IMR-90 (cell line): ENCODE data around the gene CDC25B. TPM values are rescaled to one million over a fixed set of nuclear protein-coding genes. Genes with fewer than 3 reads are reported as not detected.

ENCODE experiments used
- ATAC-seq: fragments of 200-7000 bp; cut with Tn5 transposase; 2 replicates; pipeline ENCODE4 v1.9.1; 2020; ENCODE audit warnings: low read depth, mild to moderate bottlenecking, moderate library complexity
- BruUV-seq: library from RNA; stranded (reverse); fragments of 400-500 nt; replicated peaks from 2 replicates; lab custom pipeline; 2021; lab: Mats Ljungman, UMichigan
- CTCF ChIA-PET: fragments of 300-600 bp; formaldehyde crosslinking; extraction: SDS; loops from one replicate; lab custom pipeline; 2021; ENCODE audit warnings: antibody characterized with exemption; lab: Yijun Ruan, JAX
- POLR2A ChIA-PET: fragments of 300-600 bp; sonication (Branson Sonifier 250); formaldehyde crosslinking; loops from one replicate; lab custom pipeline; 2022; ENCODE audit warnings: antibody characterized with exemption; ENCODE audit not compliant: unreplicated experiment; lab: Charles Lee
- DNase-seq: peaks from one replicate; pipeline ENCODE4 v3.0.0; 2013
- H2AFZ ChIP-seq: replicated peaks from 2 replicates; pipeline ENCODE3; 2013; ENCODE audit warnings: low read length, mild to moderate bottlenecking; ENCODE audit not compliant: poor library complexity
- H2AK5ac ChIP-seq: 2 replicates; pipeline ENCODE4 v1.6.1; 2013; ENCODE audit warnings: low read depth, low read length, inconsistent platforms
- H2AK9ac ChIP-seq: replicated peaks from 2 replicates; pipeline ENCODE3; 2013; ENCODE audit warnings: mild to moderate bottlenecking, low read depth, low read length, moderate library complexity; ENCODE audit not compliant: poor library complexity
- H2BK120ac ChIP-seq: 2 replicates; pipeline ENCODE4 v1.6.1; 2013; ENCODE audit warnings: low read depth, low read length, inconsistent platforms
- H2BK15ac ChIP-seq: 3 replicates; pipeline ENCODE4 v1.6.1; 2013; ENCODE audit warnings: low read depth, low read length, inconsistent platforms
- H2BK20ac ChIP-seq: 2 replicates; pipeline ENCODE4 v1.6.1; 2013; ENCODE audit warnings: low read depth, mild to moderate bottlenecking, inconsistent platforms, low read length, moderate library complexity
- H2BK5ac ChIP-seq: 2 replicates; pipeline ENCODE4 v1.6.1; 2013; ENCODE audit warnings: mild to moderate bottlenecking, low read depth, low read length, inconsistent platforms; ENCODE audit not compliant: poor library complexity, severe bottlenecking
- H3K14ac ChIP-seq: replicated peaks from 2 replicates; pipeline ENCODE4 v1.6.1; 2013; ENCODE audit warnings: low read depth, low read length, inconsistent platforms
- H3K18ac ChIP-seq: 2 replicates; pipeline ENCODE4 v1.6.1; 2013; ENCODE audit warnings: low read depth, low read length, control low read depth
- H3K23ac ChIP-seq: 2 replicates; pipeline ENCODE4 v1.6.1; 2013; ENCODE audit warnings: low read depth, low read length, inconsistent platforms
- H3K27ac ChIP-seq: 2 replicates; pipeline ENCODE4 v1.5.1; 2013; ENCODE audit warnings: mild to moderate bottlenecking, control low read depth, low read length; ENCODE audit not compliant: insufficient read depth
- H3K27me3 ChIP-seq: 2 replicates; pipeline ENCODE4 v1.6.1; 2013; ENCODE audit warnings: low read length; ENCODE audit not compliant: control insufficient read depth, insufficient read depth
- H3K36me3 ChIP-seq: 2 replicates; pipeline ENCODE4 v1.6.1; 2013; ENCODE audit warnings: low read length, mixed read lengths; ENCODE audit not compliant: control insufficient read depth, insufficient read depth
- H3K4ac ChIP-seq: 2 replicates; pipeline ENCODE4 v1.6.1; 2013; ENCODE audit warnings: low read depth, low read length, inconsistent platforms
- H3K4me1 ChIP-seq: 2 replicates; pipeline ENCODE4 v1.6.1; 2013; ENCODE audit warnings: low read length, mixed read lengths; ENCODE audit not compliant: control insufficient read depth, insufficient read depth
- H3K4me2 ChIP-seq: 2 replicates; pipeline ENCODE4 v1.6.1; 2013; ENCODE audit warnings: low read depth, mild to moderate bottlenecking, control low read depth, low read length, moderate library complexity
- H3K4me3 ChIP-seq: 2 replicates; pipeline ENCODE4 v1.5.1; 2013; ENCODE audit warnings: low read depth, mild to moderate bottlenecking, control low read depth, low read length, moderate library complexity; ENCODE audit not compliant: insufficient read depth
- H3K56ac ChIP-seq: 2 replicates; pipeline ENCODE4 v1.6.1; 2013; ENCODE audit warnings: low read length, inconsistent platforms; ENCODE audit not compliant: insufficient read depth; ENCODE audit errors: extremely low read depth
- H3K79me1 ChIP-seq, 2 experiments: 2 replicates each; pipeline ENCODE4 v1.6.1; 2013; ENCODE audit warnings: low read length in 2 of 2, inconsistent platforms in 1 of 2, low read depth in 1 of 2
- H3K9ac ChIP-seq: 2 replicates; pipeline ENCODE4 v1.6.1; 2013; ENCODE audit warnings: low read depth, low read length, control low read depth
- H3K9me1 ChIP-seq: 2 replicates; pipeline ENCODE4 v1.6.1; 2013; ENCODE audit warnings: low read length, inconsistent platforms; ENCODE audit not compliant: insufficient read depth
- H3K9me3 ChIP-seq: 2 replicates; pipeline ENCODE4 v1.6.1; 2013; ENCODE audit warnings: low read length; ENCODE audit not compliant: control insufficient read depth, insufficient read depth
- H4K20me1 ChIP-seq: 2 replicates; pipeline ENCODE4 v1.6.1; 2013; ENCODE audit warnings: low read length, inconsistent platforms; ENCODE audit not compliant: insufficient read depth
- H4K5ac ChIP-seq: 2 replicates; pipeline ENCODE4 v1.6.1; 2013; ENCODE audit warnings: mild to moderate bottlenecking, low read depth, low read length, control low read depth
- H4K8ac ChIP-seq, 2 experiments: 2 replicates each; pipeline ENCODE4 v1.6.1; 2013; ENCODE audit warnings: low read depth in 2 of 2, low read length in 2 of 2, control low read depth in 1 of 2, inconsistent platforms in 1 of 2
- H4K91ac ChIP-seq: 2 replicates; pipeline ENCODE4 v1.6.1; 2013; ENCODE audit warnings: low read depth, low read length, inconsistent platforms; ENCODE audit not compliant: insufficient read depth
- CHD1 ChIP-seq: IDR thresholded peaks from 2 replicates; pipeline ENCODE4 v1.6.1; 2012; ENCODE audit warnings: low read depth, low read length, improper control_type of control experiment
- MAFK ChIP-seq: IDR thresholded peaks from 2 replicates; pipeline ENCODE4 v1.6.1; 2012; ENCODE audit warnings: low read depth, low read length, improper control_type of control experiment
- MXI1 ChIP-seq: IDR thresholded peaks from 2 replicates; pipeline ENCODE4 v1.6.1; 2012; ENCODE audit warnings: low read depth, mild to moderate bottlenecking, low read length, moderate library complexity, borderline replicate concordance
- NFE2L2 ChIP-seq: fragments of 150-350 bp; IDR thresholded peaks from 2 replicates; pipeline ENCODE4 v1.6.1; 2016; ENCODE audit warnings: low read depth, mild to moderate bottlenecking, low read length
- RCOR1 ChIP-seq: IDR thresholded peaks from 2 replicates; pipeline ENCODE4 v1.6.1; 2012; ENCODE audit warnings: mild to moderate bottlenecking, low read length, improper control_type of control experiment; ENCODE audit not compliant: insufficient replicate concordance
- WGBS, 2 experiments: methylation state at CpG; one replicate each; pipeline versions ENCODE4 v1.1.5 to v1.1.7; 2013; ENCODE audit warnings: missing lambda C conversion rate in 2 of 2; ENCODE audit not compliant: insufficient read length in 1 of 2; ENCODE audit errors: extremely low coverage in 2 of 2; 5-methylcytosine and 5-hydroxymethylcytosine counted together
- dilution Hi-C: fragments of 300-500 bp; cut with HindIII; formaldehyde crosslinking; loops from one replicate; pipeline ENCODE4 v1.14.3; 2018; ENCODE audit warnings: low sequenced_read_pairs; ENCODE audit not compliant: unreplicated experiment
- in situ Hi-C: fragments of 300-500 bp; cut with MboI; formaldehyde crosslinking; loops from 3 replicates; pipeline ENCODE4 v1.14.3; 2019; ENCODE audit warnings: low sequenced_read_pairs, inconsistent platforms, mixed read lengths
- intact Hi-C: fragments of 100-400 bp; cut with micrococcal nuclease; formaldehyde crosslinking; loops from 2 replicates; pipeline ENCODE4 v1.10.0; 2022
- polyA plus RNA-seq, 3 experiments: library from polyadenylated mRNA; depleted of rRNA; stranded (reverse); fragments of >200 nt; gene quantifications; 2 replicates each; pipeline ENCODE4 v1.2.3, GENCODE V29; 2012; ENCODE audit warnings: low replicate concordance in 1 of 3
- total RNA-seq: library from RNA; depleted of rRNA; stranded (reverse); fragments of >200 nt; gene quantifications from 2 replicates; pipeline ENCODE4 v1.2.3, GENCODE V29; 2012
- TF ChIP-seq, protein P1 (sequence below): conservative IDR thresholded peaks from 2 replicates; pipeline ENCODE4 v1.5.1; 2012; ENCODE audit warnings: mild to moderate bottlenecking, low read depth, low read length, improper control_type of control experiment
- TF ChIP-seq, protein P2 (sequence below): fragments of 150-350 bp; IDR thresholded peaks from 2 replicates; pipeline ENCODE4 v1.6.1; 2016; ENCODE audit warnings: low read depth, mild to moderate bottlenecking, low read length, moderate library complexity, borderline replicate concordance
- TF ChIP-seq, protein P3 (sequence below): fragments of 150-350 bp; IDR thresholded peaks from 2 replicates; pipeline ENCODE4 v1.6.1; 2017; ENCODE audit warnings: mild to moderate bottlenecking, antibody characterized with exemption, low read length, low read depth

Gene CDC25B
- total and polyA plus RNA-seq, 2 of the 4 experiments (the other 2 are of a cell fraction): 14.5 to 50.5 TPM

DNA sequence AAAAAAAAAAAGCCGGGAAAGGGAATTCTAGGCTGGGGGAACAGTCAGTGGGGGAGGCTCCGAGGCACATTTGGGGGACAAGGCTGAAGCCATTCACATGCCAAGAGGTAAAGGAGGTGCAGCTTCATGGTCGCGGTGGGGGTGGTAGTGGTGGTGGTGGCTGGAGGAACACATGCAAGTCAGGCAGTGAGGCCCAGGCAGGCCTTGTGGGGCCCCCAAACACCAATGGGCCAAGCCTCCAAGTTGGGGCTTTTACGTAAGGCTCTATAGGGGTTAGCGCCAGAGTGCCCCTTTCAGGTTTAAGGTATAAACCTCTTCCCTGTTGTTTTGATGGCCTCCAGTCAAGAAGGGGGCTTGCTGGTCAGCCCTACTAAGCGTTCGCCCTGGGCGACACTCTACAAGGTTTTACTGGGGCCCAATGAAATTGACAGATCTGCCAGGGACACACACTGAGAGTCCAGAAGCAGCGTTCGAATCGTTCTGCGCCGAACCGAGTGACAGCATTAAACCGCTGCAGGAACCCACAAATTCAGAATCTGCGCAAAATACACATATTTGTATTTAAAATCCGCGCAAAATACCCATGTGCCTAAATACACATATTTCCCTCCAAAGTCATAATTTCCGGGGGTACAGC, 23.4 kb downstream of the CDC25B start:
- peaks cover 21% of the 10 kb centered on the region for H3K36me3 ChIP-seq
- H2AFZ ChIP-seq: peak overlapping the region; percentile 97
- no peaks in the 10 kb centered on the region for H3K9me3 ChIP-seq
- H2BK20ac ChIP-seq: peak overlapping the region; percentile 14; the same call in 1 of the 2 replicates
- dilution Hi-C loops: no loop called here
- peak overlapping the region; percentile 77 for H3K9ac ChIP-seq
- peak overlapping the region; percentile 33 for H3K4me3 ChIP-seq
- ATAC-seq (no peak), DNase-seq (no peak)
- peak overlapping the region; percentile 79 for H4K5ac ChIP-seq
- BruUV-seq: no TSS peak
- 70% methylated on average over 14 of the region's 20 CpGs; no CpG with 5 or more reads in 1 of the 2 experiments for WGBS, 2 experiments
- H3K27ac ChIP-seq: peak overlapping the region; percentile 66
- POLR2A ChIA-PET: interaction anchor here (1.0 to 1.6 kb wide), 2 partner anchors 32 to 79 kb away, joined by 4 to 5 read pairs; partner anchors contain the start of gene CENPB
- peak overlapping the region; percentile 78 for H4K91ac ChIP-seq
- H3K14ac ChIP-seq: peak overlapping the region; percentile 82
- H2BK120ac ChIP-seq: peak overlapping the region; percentile 65
- CTCF ChIA-PET: interaction anchor here (1.6 kb wide), 2 partner anchors 25 to 33 kb away, joined by 5 to 18 read pairs; partner anchors contain the start of gene CENPB
- in situ Hi-C loops: no loop called here
- peak overlapping the region; percentile 39; the same call in 1 of the 3 replicates for H2BK15ac ChIP-seq
- H3K4me1 ChIP-seq: peaks cover 8% of the 10 kb centered on the region; the same call in 1 of the 2 replicates
- peaks cover 14 to 37% of the 10 kb centered on the region in 2 experiments; a peak in 3 of 4 replicates for H3K79me1 ChIP-seq
- H3K27me3 ChIP-seq: no peaks in the 10 kb centered on the region
- 0 out of 2 replicates have a peak, but pooled peaks cover 12% of the 10 kb centered on the region for H3K9me1 ChIP-seq
- H3K23ac ChIP-seq: peak overlapping the region; percentile 31; the same call in 1 of the 2 replicates
- peak overlapping the region; percentile 84 for H3K4ac ChIP-seq
- peak overlapping the region; percentile 79 for H2BK5ac ChIP-seq
- H3K4me2 ChIP-seq: peak overlapping the region; percentile 69
- H2AK9ac ChIP-seq: peak overlapping the region; percentile 96
- H3K18ac ChIP-seq: peak overlapping the region; percentile 23; the same call in 1 of the 2 replicates
- H4K20me1 ChIP-seq: no peaks in the 10 kb centered on the region
- peak overlapping the region; percentile 78 for H2AK5ac ChIP-seq
- TF ChIP-seq, protein P1, sequence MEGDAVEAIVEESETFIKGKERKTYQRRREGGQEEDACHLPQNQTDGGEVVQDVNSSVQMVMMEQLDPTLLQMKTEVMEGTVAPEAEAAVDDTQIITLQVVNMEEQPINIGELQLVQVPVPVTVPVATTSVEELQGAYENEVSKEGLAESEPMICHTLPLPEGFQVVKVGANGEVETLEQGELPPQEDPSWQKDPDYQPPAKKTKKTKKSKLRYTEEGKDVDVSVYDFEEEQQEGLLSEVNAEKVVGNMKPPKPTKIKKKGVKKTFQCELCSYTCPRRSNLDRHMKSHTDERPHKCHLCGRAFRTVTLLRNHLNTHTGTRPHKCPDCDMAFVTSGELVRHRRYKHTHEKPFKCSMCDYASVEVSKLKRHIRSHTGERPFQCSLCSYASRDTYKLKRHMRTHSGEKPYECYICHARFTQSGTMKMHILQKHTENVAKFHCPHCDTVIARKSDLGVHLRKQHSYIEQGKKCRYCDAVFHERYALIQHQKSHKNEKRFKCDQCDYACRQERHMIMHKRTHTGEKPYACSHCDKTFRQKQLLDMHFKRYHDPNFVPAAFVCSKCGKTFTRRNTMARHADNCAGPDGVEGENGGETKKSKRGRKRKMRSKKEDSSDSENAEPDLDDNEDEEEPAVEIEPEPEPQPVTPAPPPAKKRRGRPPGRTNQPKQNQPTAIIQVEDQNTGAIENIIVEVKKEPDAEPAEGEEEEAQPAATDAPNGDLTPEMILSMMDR: no peak
- TF ChIP-seq, protein P2, sequence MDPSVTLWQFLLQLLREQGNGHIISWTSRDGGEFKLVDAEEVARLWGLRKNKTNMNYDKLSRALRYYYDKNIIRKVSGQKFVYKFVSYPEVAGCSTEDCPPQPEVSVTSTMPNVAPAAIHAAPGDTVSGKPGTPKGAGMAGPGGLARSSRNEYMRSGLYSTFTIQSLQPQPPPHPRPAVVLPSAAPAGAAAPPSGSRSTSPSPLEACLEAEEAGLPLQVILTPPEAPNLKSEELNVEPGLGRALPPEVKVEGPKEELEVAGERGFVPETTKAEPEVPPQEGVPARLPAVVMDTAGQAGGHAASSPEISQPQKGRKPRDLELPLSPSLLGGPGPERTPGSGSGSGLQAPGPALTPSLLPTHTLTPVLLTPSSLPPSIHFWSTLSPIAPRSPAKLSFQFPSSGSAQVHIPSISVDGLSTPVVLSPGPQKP: no peak
- no peak for TF ChIP-seq MXI1
- no peak for TF ChIP-seq CHD1
- TF ChIP-seq RCOR1: no peak
- no peak for TF ChIP-seq MAFK
- TF ChIP-seq, protein P3, sequence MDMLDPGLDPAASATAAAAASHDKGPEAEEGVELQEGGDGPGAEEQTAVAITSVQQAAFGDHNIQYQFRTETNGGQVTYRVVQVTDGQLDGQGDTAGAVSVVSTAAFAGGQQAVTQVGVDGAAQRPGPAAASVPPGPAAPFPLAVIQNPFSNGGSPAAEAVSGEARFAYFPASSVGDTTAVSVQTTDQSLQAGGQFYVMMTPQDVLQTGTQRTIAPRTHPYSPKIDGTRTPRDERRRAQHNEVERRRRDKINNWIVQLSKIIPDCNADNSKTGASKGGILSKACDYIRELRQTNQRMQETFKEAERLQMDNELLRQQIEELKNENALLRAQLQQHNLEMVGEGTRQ: no peak
- TF ChIP-seq NFE2L2: no peak
- peak overlapping the region; percentile 59 for H3K56ac ChIP-seq
- intact Hi-C loops: loop anchor here (1.0 kb wide), 3 partner anchors 8 to 66 kb away; partner anchors contain the start of gene CENPB
- H4K8ac ChIP-seq: peak overlapping the region; percentile 68 to 98
